ENCODE data around the gene PLGLB2. TPM values are rescaled to one million over a fixed set of nuclear protein-coding genes. Genes with fewer than 3 reads are reported as not detected.
"Not testable (repeated sequence)": the region's sequence is repeated elsewhere in the genome, so short reads cannot be mapped to it uniquely, and the experiment has no call there.

Gene PLGLB2
- polyA plus RNA-seq (2012; ENCODE audit: insufficient read depth, insufficient read length), result 0.47 TPM

DNA sequence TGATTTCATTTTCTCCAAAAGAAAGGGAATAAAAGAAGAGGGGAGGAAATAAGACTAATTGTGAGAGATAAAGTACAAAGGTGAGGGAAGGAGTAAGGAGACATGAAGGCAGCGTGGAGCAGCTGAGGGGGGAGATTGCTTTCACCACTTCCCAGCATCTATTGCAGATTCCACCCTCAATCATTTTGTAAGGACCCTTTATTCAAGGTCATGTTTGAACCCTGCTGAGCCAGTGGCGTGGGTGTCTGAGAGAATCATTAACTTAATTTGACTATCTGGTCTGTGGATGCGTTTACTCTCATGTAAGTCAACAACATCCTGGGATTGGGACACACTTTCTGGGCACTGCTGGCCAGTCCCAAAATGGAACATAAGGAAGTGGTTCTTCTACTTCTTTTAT lies at the start of gene PLGLB2:
Gene PLGLB2, plus strand, starts transcription at position 297 of the 400 bp plus-strand sequence. Its CDS starts 67 bp downstream, at position 364.
- H3K4me3 ChIP-seq (ENCODE audit: low read length); DNase-seq (ENCODE audit: low read depth, low spot score): not testable (repeated sequence)

DNA sequence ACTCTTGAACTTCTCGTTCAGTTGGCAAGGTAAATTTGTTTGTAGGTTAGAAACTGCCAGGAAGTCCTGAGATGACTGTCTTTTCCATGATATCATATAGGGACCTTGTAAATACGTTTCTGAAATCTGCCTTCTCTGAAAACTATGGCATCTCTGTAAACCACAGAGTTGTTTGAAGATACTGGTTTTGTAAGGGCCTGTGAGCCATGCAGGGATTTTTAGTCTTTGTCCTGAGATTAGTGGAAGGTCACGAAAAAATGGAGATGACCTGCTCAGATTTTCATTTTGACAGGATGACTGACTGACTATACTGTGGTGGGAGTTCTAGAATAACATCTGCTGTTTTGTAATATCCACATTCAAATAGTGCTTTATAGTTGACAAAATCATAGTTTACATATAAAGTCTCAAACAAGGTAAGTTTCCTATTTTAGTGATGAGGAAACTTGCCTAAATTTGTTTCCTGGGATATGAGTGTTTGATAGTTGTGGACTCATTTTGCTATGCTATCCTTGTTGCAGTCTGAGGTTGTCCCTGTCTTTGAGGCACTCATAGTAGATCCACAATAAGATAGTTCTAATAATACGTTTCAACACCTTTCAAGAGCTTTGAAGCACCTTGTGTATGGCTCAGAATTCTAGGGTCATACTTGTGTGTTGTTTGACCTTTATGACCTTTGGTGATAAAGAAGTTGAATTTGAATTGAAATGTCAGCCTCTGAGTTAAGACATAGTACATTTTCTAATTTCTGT lies 43.1 kb upstream of the PLGLB2 start:
- not testable (repeated sequence) for H3K4me3 ChIP-seq (ENCODE audit: low read length); DNase-seq (ENCODE audit: low read depth, low spot score)

DNA sequence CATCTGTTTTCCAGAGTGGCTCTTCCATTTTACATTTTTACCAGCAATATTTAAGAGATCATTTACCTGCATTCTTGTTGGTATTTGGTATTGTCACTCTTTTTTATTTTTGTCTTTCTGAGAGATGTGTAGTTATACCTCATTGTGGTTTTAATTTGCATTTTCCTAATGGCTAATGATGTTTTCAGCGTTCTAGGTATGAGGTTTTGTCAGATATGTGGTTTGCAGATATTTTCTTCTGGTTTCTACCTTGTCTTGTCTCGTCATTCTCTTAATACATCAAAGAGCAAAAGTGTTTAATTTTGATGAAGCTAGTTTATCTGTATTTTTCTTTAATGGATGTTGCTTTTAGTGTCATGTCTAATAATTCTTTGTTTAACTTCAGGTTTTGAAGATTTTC lies 39.5 kb upstream of the PLGLB2 start:
- DNase-seq (ENCODE audit: low read depth, low spot score); H3K4me3 ChIP-seq (ENCODE audit: low read length): not testable (repeated sequence)

- not testable (repeated sequence) for DNase-seq (ENCODE audit: low read depth, low spot score); H3K4me3 ChIP-seq (ENCODE audit: low read length)
Measured at GRCh38 chr2:87727940-87728599, 19.8 kb upstream of the PLGLB2 start.

GRCh38 chr2:87740928-87741327 lies 7.0 kb upstream of the PLGLB2 start:
- H3K4me3 ChIP-seq (ENCODE audit: low read length); DNase-seq (ENCODE audit: low read depth, low spot score): not testable (repeated sequence)

- not testable (repeated sequence) for H3K4me3 ChIP-seq (ENCODE audit: low read length); DNase-seq (ENCODE audit: low read depth, low spot score)
Measured at GRCh38 chr2:87742393-87743108, 5.3 kb upstream of the PLGLB2 start.

GRCh38 chr2:87743638-87744037 lies 4.2 kb upstream of the PLGLB2 start:
- H3K4me3 ChIP-seq (ENCODE audit: low read length); DNase-seq (ENCODE audit: low read depth, low spot score): not testable (repeated sequence)

DNA sequence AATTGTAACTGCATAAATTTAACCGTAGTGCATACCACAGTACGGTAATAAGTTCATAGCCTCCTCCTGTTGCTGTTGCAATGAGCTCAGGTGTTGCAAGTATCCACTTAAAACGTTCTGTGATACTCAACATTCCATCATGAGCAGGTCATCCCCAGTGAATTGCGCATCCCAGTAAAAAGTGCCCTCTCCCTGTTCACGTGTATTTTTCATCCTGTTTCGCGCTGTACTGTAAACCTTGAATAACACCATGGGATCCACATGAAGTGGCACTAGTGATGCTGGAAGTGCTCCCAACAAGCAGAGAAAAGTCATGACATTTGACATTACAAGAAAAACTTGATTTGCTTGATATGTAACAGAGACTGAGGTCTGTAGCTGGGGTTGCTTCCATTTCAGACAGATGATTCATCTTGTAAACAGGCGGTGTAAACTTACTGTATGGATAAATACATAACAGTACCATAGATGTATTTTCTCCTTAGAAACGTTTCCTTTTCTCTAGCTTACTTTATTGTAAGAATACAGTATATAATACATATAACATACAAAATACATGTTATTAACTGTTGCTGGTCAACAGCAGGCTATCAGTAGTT lies 2.4 kb upstream of the PLGLB2 start:
- DNase-seq (ENCODE audit: low read depth, low spot score); H3K4me3 ChIP-seq (ENCODE audit: low read length): not testable (repeated sequence)

DNA sequence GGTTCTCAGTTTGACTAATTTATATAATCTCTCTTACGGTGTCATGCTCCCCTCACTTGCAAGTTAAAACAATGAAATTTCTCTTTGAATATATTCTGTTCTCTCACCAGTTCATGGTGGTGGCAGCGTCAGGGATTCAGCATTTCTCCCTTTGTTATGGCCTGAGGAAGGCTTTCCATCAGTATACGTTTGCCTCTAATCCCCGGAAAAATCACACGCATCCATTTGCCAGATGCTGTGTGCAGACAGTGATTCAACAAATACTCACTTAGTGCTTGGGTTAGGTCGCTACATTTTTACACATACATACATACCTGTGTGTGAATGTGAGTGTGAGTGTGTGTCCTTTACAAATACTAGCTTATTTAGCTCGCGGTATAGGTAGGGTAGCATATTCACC lies 637 bp downstream of the PLGLB2 start:
- not testable (repeated sequence) for H3K4me3 ChIP-seq (ENCODE audit: low read length)

DNA sequence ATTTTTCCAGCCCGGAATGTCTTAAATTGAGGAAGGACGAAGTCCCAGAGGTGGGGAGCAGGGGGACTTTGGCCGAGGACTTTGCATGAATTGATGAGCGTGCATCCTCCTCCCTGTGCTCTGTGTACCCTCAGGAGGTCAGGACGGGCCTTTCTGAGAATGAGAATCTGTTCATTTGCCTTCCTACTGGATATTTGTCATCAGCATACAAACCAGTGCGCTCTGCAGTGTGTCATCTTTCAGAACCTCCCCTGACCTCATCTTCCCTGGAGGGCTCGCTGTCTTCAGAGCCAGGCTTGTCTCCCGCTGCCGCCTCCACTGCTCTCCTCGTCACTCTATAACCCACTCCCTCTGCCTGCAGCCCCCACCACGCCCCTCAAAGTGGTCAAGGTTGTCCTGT lies 2.7 kb downstream of the PLGLB2 start:
- not testable (repeated sequence) for DNase-seq (ENCODE audit: low read depth, low spot score); H3K4me3 ChIP-seq (ENCODE audit: low read length)

More for the DNA sequence above, 637 bp downstream of the PLGLB2 start:
- DNase-seq (ENCODE audit: low read depth, low spot score), result not testable (repeated sequence)

GRCh38 chr2:87754759-87755158 lies 6.9 kb downstream of the PLGLB2 start:
- not testable (repeated sequence) for H3K4me3 ChIP-seq (ENCODE audit: low read length); DNase-seq (ENCODE audit: low read depth, low spot score)

Measured in Jurkat, Clone E6-1 (cell line).